CD4-positive, alpha-beta T cell (primary cell): ENCODE results near the gene ANXA4. TPM values are rescaled to one million over a fixed set of nuclear protein-coding genes. Genes with fewer than 3 reads are reported as not detected.

Source experiments
- ATAC-seq: fragments of 200-7000 bp; cut with Tn5 transposase; one replicate; pipeline ENCODE4 v1.10.0; 2022; ENCODE audit warnings: mild to moderate bottlenecking; ENCODE audit not compliant: poor library complexity
- CTCF ChIA-PET: fragments of 350-600 bp; sonication (Branson Sonifier 250); formaldehyde crosslinking; loops from one replicate; lab custom pipeline; 2021; ENCODE audit warnings: antibody characterized with exemption, inconsistent platforms; lab: Charles Lee
- POLR2A ChIA-PET: fragments of 350-600 bp; sonication (Branson Sonifier 250); formaldehyde crosslinking; loops from one replicate; lab custom pipeline; 2021; ENCODE audit warnings: antibody characterized with exemption, inconsistent platforms; lab: Charles Lee
- DNase-seq, 14 experiments: peaks; one replicate each; pipeline ENCODE4 v3.0.0-alpha.2; 2013 to 2020; ENCODE audit warnings: mixed read lengths in 2 of 14
- H3K27ac ChIP-seq, 2 donors: one replicate each; pipeline versions ENCODE4 v1.5.1 to v1.7.0; 2013; ENCODE audit warnings: low read length in 2 of 2, low read depth in 1 of 2, mild to moderate bottlenecking in 1 of 2
- H3K27me3 ChIP-seq, 2 experiments: 1 replicate in 1 of 2; 2 replicates in 1 of 2; pipeline versions ENCODE4 v1.6.1 to v1.7.0; 2013; ENCODE audit warnings: low read length in 2 of 2, control low read depth in 1 of 2, mild to moderate bottlenecking in 1 of 2, moderate library complexity in 1 of 2; ENCODE audit not compliant: insufficient read depth in 2 of 2, control insufficient read depth in 1 of 2
- H3K36me3 ChIP-seq: one replicate; pipeline ENCODE4 v1.6.1; 2013; ENCODE audit warnings: low read length, control low read depth; ENCODE audit not compliant: insufficient read depth
- H3K4me1 ChIP-seq: one replicate; pipeline ENCODE4 v1.6.1; 2013; ENCODE audit warnings: low read length, control low read depth; ENCODE audit not compliant: insufficient read depth
- H3K4me3 ChIP-seq: one replicate; pipeline ENCODE4 v1.5.1; 2013; ENCODE audit warnings: mild to moderate bottlenecking, low read length, moderate library complexity
- H3K9me3 ChIP-seq, 2 experiments: 1 replicate in 1 of 2; 2 replicates in 1 of 2; pipeline versions ENCODE4 v1.6.1 to v1.7.0; 2013; ENCODE audit warnings: low read length in 2 of 2, mild to moderate bottlenecking in 2 of 2, control low read depth in 1 of 2, moderate library complexity in 1 of 2; ENCODE audit not compliant: control insufficient read depth in 1 of 2, insufficient read depth in 1 of 2
- H3K27ac Mint-ChIP-seq: one replicate; pipeline ENCODE4 v1.8.0; 2020; ENCODE audit warnings: mixed read lengths
- H3K27me3 Mint-ChIP-seq: one replicate; pipeline ENCODE4 v1.8.0; 2021; ENCODE audit warnings: mixed read lengths
- H3K36me3 Mint-ChIP-seq: one replicate; pipeline ENCODE4 v1.8.0; 2021; ENCODE audit warnings: low read depth, mixed read lengths
- H3K4me1 Mint-ChIP-seq: one replicate; pipeline ENCODE4 v1.8.0; 2021; ENCODE audit warnings: low read depth, mixed read lengths
- H3K4me3 Mint-ChIP-seq: one replicate; pipeline ENCODE4 v1.8.0; 2020; ENCODE audit warnings: mild to moderate bottlenecking, mixed read lengths
- H3K9me3 Mint-ChIP-seq: one replicate; pipeline ENCODE4 v1.8.0; 2020; ENCODE audit warnings: mixed read lengths
- intact Hi-C, 2 experiments: fragments of 100-400 bp; cut with DNase I in 1 of 2; cut with micrococcal nuclease in 1 of 2; formaldehyde crosslinking; loops; one replicate each; pipeline versions ENCODE4 v1.15.1 to v1.9.0; 2023 to 2025; cut with DNase I, micrococcal nuclease
- total RNA-seq, 174 experiments: library from RNA in 2 of 174; stranded (reverse) in 2 of 174; gene quantifications; one replicate each; pipeline ENCODE4 v1.2.3 and lab custom pipeline; 2021 to 2026
- TF ChIP-seq, protein P1 (sequence below): fragments of 200-600 bp; IDR thresholded peaks from one replicate; pipeline ENCODE4 v1.8.0; 2022; ENCODE audit warnings: antibody characterized with exemption, mild to moderate bottlenecking

Gene ANXA4
- total RNA-seq, 2 experiments from 2014 or later = 4.0 to 5.3 TPM

DNA sequence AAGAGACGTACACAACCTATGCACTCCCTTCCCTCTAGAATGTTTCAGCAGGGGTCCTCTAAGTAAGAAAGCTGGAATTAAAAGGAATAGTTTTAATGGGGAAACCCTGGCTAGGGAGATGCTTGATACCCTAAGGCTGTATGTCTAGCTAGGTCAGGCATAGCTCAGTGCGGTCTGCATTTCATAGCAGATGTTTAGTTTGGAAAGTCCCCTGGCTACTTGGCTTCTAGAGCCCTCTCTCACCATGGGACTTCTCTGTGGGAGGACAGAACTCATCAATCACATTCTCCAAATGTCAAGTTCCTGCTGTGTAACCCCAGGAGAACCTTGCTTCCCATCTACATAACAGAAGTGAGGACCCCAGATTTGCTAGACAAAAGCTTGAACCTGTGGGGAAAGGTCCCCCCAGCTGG, 24.1 kb upstream of the ANXA4 start:
- DNase-seq (no peak), ATAC-seq (no peak)
- Histone ChIP-seq H3K9me3 (no peaks in the 10 kb centered on the region), H3K36me3 (no peaks in the 10 kb centered on the region), H3K27ac (no peak overlapping the region), H3K27me3 (no peaks in the 10 kb centered on the region), H3K4me3 (no peak overlapping the region), H3K4me1 (peaks cover 13% of the 10 kb centered on the region)
- ChIA-PET CTCF (interaction anchor here (1.5 kb wide), 1 partner anchor 145 kb away, joined by 4 read pairs; no protein-coding TSS in a partner anchor), POLR2A (interaction anchor here (6.1 kb wide), 1 partner anchor 73 kb away, joined by 51 read pairs; the partner anchor contains the start of gene AAK1)
- Mint-ChIP-seq H3K4me3 (no peak overlapping the region), H3K9me3 (no peaks in the 10 kb centered on the region), H3K27ac (no peak overlapping the region), H3K4me1 (peaks cover 17% of the 10 kb centered on the region), H3K27me3 (no peaks in the 10 kb centered on the region), H3K36me3 (no peaks in the 10 kb centered on the region)
- intact Hi-C loops = no loop called here
- TF ChIP-seq, protein P1, sequence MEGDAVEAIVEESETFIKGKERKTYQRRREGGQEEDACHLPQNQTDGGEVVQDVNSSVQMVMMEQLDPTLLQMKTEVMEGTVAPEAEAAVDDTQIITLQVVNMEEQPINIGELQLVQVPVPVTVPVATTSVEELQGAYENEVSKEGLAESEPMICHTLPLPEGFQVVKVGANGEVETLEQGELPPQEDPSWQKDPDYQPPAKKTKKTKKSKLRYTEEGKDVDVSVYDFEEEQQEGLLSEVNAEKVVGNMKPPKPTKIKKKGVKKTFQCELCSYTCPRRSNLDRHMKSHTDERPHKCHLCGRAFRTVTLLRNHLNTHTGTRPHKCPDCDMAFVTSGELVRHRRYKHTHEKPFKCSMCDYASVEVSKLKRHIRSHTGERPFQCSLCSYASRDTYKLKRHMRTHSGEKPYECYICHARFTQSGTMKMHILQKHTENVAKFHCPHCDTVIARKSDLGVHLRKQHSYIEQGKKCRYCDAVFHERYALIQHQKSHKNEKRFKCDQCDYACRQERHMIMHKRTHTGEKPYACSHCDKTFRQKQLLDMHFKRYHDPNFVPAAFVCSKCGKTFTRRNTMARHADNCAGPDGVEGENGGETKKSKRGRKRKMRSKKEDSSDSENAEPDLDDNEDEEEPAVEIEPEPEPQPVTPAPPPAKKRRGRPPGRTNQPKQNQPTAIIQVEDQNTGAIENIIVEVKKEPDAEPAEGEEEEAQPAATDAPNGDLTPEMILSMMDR = no peak

DNA sequence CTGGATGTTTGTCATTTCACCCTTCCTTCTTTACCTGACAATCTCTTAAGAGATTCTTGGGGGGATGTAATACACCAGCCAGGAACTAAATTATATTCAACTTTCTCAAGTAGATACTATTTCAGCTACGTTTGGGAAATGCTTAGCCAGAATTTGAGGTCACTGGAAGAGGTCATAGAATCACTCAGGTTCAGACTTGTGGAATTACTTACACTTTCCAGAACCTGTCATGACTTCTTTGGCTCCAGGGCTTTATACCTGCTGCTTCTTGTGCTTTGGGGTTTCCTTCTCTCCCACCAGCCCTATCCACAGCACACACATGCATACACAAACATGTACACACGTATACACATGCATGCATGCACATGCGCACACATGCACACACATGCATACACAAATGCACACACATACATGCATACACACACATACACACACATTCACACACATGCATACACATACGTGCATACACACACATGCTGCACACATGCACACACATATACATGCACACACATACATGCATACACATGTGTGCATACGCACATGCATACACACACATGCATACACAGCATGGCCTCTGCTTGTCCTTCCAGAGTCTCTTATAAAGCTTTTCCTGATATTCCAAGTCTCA, 23.5 kb upstream of the ANXA4 start:
- H3K9me3 ChIP-seq = no peaks in the 10 kb centered on the region
- no peaks in the 10 kb centered on the region for H3K36me3 Mint-ChIP-seq
- no peaks in the 10 kb centered on the region for H3K27me3 Mint-ChIP-seq
- H3K4me3 Mint-ChIP-seq = no peak overlapping the region
- ChIA-PET POLR2A (no interaction called here), CTCF (interaction anchor here (0.7 to 1.5 kb wide), 3 partner anchors 145 to 1349 kb away, joined by 4 read pairs; no protein-coding TSS in a partner anchor)
- ATAC-seq = no peak
- H3K27ac Mint-ChIP-seq = no peak overlapping the region
- TF ChIP-seq, protein P1 = no peak
- H3K4me1 ChIP-seq = peaks cover 13% of the 10 kb centered on the region
- H3K4me1 Mint-ChIP-seq = peaks cover 11% of the 10 kb centered on the region
- H3K27me3 ChIP-seq = no peaks in the 10 kb centered on the region
- DNase-seq = no peak
- no peaks in the 10 kb centered on the region for H3K9me3 Mint-ChIP-seq
- no peak overlapping the region for H3K27ac ChIP-seq
- H3K36me3 ChIP-seq = no peaks in the 10 kb centered on the region
- no peak overlapping the region for H3K4me3 ChIP-seq
- intact Hi-C loops = no loop called here

DNA sequence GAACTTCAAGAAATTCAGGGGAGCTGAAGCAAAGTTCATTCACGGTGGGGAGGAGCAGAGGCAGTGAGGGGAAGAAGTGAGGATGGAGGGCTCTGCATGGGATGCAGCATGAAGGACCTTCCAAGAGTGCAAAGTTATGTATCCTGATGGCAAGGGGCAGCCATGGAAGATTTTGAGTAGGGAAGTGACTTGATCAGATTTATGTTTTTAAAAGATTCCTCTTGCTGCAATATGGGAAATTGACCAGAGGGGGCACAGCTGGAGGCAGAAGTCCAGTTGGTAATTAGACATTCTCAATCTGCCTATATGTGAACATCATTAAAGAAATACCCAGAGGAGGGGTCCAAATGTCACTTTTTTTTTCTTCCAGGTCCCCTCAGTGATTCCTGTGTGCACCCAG, 21.5 kb upstream of the ANXA4 start:
- H3K27me3 ChIP-seq = no peaks in the 10 kb centered on the region
- no peaks in the 10 kb centered on the region for H3K36me3 ChIP-seq
- TF ChIP-seq, protein P1 = no peak
- ChIA-PET CTCF (interaction anchor here (0.6 kb wide), 1 partner anchor 278 kb away, joined by 3 read pairs; no protein-coding TSS in a partner anchor), POLR2A (no interaction called here)
- H3K4me1 ChIP-seq = peaks cover 9% of the 10 kb centered on the region
- H3K27ac Mint-ChIP-seq = no peak overlapping the region
- no peak overlapping the region for H3K4me3 Mint-ChIP-seq
- intact Hi-C loops = loop anchor here in 1 of 2 experiments (10.0 kb wide), 1 partner anchor 174 kb away; the partner anchor contains the start of gene SNRNP27
- H3K27ac ChIP-seq = no peak overlapping the region
- no peaks in the 10 kb centered on the region for H3K36me3 Mint-ChIP-seq
- no peaks in the 10 kb centered on the region for H3K9me3 ChIP-seq
- H3K4me3 ChIP-seq = no peak overlapping the region
- DNase-seq (no peak), ATAC-seq (no peak)
- peaks cover 7% of the 10 kb centered on the region for H3K4me1 Mint-ChIP-seq
- no peaks in the 10 kb centered on the region for H3K27me3 Mint-ChIP-seq
- H3K9me3 Mint-ChIP-seq = no peaks in the 10 kb centered on the region
